HepG2 (cell line): ENCODE results near the gene ZNF644. TPM values are rescaled to one million over a fixed set of nuclear protein-coding genes. Genes with fewer than 3 reads are reported as not detected.

Experiments used
- FUBP1 ChIP-seq: sonication (generic); formaldehyde crosslinking; IDR thresholded peaks from 2 replicates; pipeline ENCODE4 v1.5.1; 2020; ENCODE audit warnings: missing genetic modification reagents, mild to moderate bottlenecking, borderline replicate concordance
- GTF3A ChIP-seq: sonication (generic); formaldehyde crosslinking; conservative IDR thresholded peaks from 2 replicates; pipeline ENCODE4 v1.4.0; 2020; ENCODE audit warnings: mild to moderate bottlenecking, missing genetic modification reagents
- JUND ChIP-seq: sonication (generic); formaldehyde crosslinking; IDR thresholded peaks from 2 replicates; pipeline ENCODE4 v1.8.0; 2022; ENCODE audit warnings: mild to moderate bottlenecking, missing genetic modification reagents
- LBX2 ChIP-seq: sonication (generic); formaldehyde crosslinking; IDR thresholded peaks from 2 replicates; pipeline ENCODE4 v1.5.0; 2020; ENCODE audit warnings: missing genetic modification reagents, mild to moderate bottlenecking, borderline replicate concordance
- REL ChIP-seq: sonication (generic); formaldehyde crosslinking; conservative IDR thresholded peaks from 2 replicates; pipeline ENCODE4 v1.8.0; 2022; ENCODE audit warnings: mild to moderate bottlenecking, missing genetic modification reagents, moderate library complexity
- ZBTB21 ChIP-seq: sonication (generic); formaldehyde crosslinking; IDR thresholded peaks from 2 replicates; pipeline ENCODE4 v1.4.0; 2020; ENCODE audit warnings: missing genetic modification reagents
- ZBTB7B ChIP-seq: sonication (generic); formaldehyde crosslinking; IDR thresholded peaks from 2 replicates; pipeline ENCODE4 v1.4.0; 2020; ENCODE audit warnings: missing genetic modification reagents
- ZFAT ChIP-seq: sonication (generic); formaldehyde crosslinking; conservative IDR thresholded peaks from 2 replicates; pipeline ENCODE4 v1.8.1; 2023; ENCODE audit warnings: missing genetic modification reagents, inconsistent platforms
- ZNF121 ChIP-seq: sonication (generic); formaldehyde crosslinking; IDR thresholded peaks from 2 replicates; pipeline ENCODE4 v1.5.0; 2020; ENCODE audit warnings: mild to moderate bottlenecking, missing genetic modification reagents
- ZNF253 ChIP-seq: sonication (generic); formaldehyde crosslinking; IDR thresholded peaks from 2 replicates; pipeline ENCODE4 v1.8.0; 2022; ENCODE audit warnings: mild to moderate bottlenecking, missing genetic modification reagents, borderline replicate concordance
- ZNF570 ChIP-seq: sonication (generic); formaldehyde crosslinking; IDR thresholded peaks from 2 replicates; pipeline ENCODE4 v1.4.0; 2020; ENCODE audit warnings: mild to moderate bottlenecking, missing genetic modification reagents, borderline replicate concordance
- ZNF607 ChIP-seq: sonication (generic); formaldehyde crosslinking; IDR thresholded peaks from 2 replicates; pipeline ENCODE4 v1.5.1; 2020; ENCODE audit warnings: missing genetic modification reagents, mild to moderate bottlenecking, borderline replicate concordance
- ZNF619 ChIP-seq: sonication (generic); formaldehyde crosslinking; IDR thresholded peaks from 2 replicates; pipeline ENCODE4 v1.4.0; 2020; ENCODE audit warnings: mild to moderate bottlenecking, missing genetic modification reagents
- polyA plus RNA-seq, 8 experiments: library from polyadenylated mRNA; depleted of rRNA in 3 of 8; stranded (reverse) in 7 of 8; unstranded in 1 of 8; fragments of >200 nt; fragmentation: Illumina TruSeq in 4 of 8; extraction: Trizol in 4 of 8; gene quantifications; 2 replicates each; pipeline versions ENCODE4 v1.2.1 to v1.2.3, GENCODE V29; 2011 to 2016; ENCODE audit warnings: low read depth in 4 of 8, missing spikeins in 1 of 8, mixed read lengths in 1 of 8; ENCODE audit not compliant: insufficient read depth in 1 of 8
- total RNA-seq, 5 experiments: library from RNA; depleted of rRNA; stranded (reverse); fragments of >200 nt; fragmentation: Illumina TruSeq; extraction: Trizol; gene quantifications; 2 replicates each; pipeline ENCODE4 v1.2.3, GENCODE V29; 2016; ENCODE audit warnings: low read depth in 1 of 5
- TF ChIP-seq, protein P1 (sequence below): fragments of 450-650 bp; IDR thresholded peaks from 2 replicates; pipeline ENCODE4 v1.6.1; 2016
- TF ChIP-seq, protein P2 (sequence below): sonication (generic); formaldehyde crosslinking; IDR thresholded peaks from 2 replicates; pipeline ENCODE4 v1.8.0; 2022; ENCODE audit warnings: low read depth, missing genetic modification reagents
- TF ChIP-seq, protein P3 (sequence below): IDR thresholded peaks from 2 replicates; pipeline ENCODE4 v1.6.1; 2016; ENCODE audit warnings: control low read depth

ZNF644 gene
- total and polyA plus RNA-seq, 2 of the 13 experiments (the other 11 are each of a cell fraction or from before 2014, with no cell fraction given) = 17.7 to 51.7 TPM

DNA sequence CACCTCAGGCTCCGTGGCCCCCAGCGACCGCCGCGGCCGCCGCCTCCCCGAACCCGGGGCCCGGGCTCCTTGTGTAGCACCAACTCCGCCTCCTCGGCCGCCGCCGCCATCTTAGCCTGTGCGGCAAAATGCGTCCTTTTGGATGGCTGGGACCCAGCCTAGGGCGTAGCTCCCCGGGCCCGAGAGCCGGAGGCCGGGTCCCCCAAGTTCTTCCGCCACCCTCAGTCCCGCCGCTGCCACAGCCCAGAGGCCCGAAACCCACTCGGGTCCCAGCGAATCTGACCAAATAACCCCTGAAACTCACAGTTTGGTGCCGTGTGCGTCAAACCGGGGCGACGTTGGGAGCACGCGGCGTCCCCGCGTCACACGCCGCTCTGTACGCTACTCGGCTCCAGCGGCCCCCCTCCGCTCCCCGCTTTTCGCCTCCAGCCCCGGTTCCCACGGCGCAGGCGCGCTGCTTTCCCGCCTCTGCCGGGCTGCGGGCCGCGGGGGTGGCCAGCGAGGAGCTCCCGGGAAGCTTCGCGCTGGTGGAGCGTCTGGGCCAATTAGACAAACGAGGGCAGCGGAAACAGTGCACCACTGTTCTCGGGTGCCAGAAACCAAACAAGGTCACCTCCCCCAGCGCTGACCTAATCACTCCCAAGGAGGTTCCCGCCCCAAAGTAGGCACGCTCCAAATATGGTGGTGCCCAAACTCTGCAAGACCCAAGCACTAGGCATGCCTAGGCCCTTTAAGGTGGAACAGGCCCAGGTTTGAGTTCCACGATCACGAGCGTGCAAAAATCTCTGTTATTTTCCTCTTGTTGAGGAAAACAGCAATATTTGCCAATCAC, at the start of gene ZNF644 (continued):
- TF ChIP-seq ZNF570 (CRISPR knock-in tag) (peak; percentile 45; the same call in 1 of the 2 replicates), GTF3A (CRISPR knock-in tag) (no peak), ZNF121 (CRISPR knock-in tag) (0 out of 2 replicates have a peak, but pooled peaks have one; percentile 9), ZBTB7B (CRISPR knock-in tag) (peak; percentile 52), ZBTB21 (CRISPR knock-in tag) (no peak), JUND (CRISPR knock-in tag) (peak; percentile 70; the same call in 1 of the 2 replicates), ZNF607 (peak; percentile 98), LBX2 (CRISPR knock-in tag) (peak; percentile 80; the same call in 1 of the 2 replicates), ZFAT (CRISPR knock-in tag) (no peak), FUBP1 (CRISPR knock-in tag) (no peak), ZNF253 (CRISPR knock-in tag) (peak; percentile 78), REL (CRISPR knock-in tag) (peak; percentile 92), ZNF619 (CRISPR knock-in tag) (0 out of 2 replicates have a peak, but pooled peaks have one; percentile 66)
- TF ChIP-seq, protein P1, sequence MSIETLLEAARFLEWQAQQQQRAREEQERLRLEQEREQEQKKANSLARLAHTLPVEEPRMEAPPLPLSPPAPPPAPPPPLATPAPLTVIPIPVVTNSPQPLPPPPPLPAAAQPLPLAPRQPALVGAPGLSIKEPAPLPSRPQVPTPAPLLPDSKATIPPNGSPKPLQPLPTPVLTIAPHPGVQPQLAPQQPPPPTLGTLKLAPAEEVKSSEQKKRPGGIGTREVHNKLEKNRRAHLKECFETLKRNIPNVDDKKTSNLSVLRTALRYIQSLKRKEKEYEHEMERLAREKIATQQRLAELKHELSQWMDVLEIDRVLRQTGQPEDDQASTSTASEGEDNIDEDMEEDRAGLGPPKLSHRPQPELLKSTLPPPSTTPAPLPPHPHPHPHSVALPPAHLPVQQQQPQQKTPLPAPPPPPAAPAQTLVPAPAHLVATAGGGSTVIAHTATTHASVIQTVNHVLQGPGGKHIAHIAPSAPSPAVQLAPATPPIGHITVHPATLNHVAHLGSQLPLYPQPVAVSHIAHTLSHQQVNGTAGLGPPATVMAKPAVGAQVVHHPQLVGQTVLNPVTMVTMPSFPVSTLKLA = no peak
- TF ChIP-seq, protein P2, sequence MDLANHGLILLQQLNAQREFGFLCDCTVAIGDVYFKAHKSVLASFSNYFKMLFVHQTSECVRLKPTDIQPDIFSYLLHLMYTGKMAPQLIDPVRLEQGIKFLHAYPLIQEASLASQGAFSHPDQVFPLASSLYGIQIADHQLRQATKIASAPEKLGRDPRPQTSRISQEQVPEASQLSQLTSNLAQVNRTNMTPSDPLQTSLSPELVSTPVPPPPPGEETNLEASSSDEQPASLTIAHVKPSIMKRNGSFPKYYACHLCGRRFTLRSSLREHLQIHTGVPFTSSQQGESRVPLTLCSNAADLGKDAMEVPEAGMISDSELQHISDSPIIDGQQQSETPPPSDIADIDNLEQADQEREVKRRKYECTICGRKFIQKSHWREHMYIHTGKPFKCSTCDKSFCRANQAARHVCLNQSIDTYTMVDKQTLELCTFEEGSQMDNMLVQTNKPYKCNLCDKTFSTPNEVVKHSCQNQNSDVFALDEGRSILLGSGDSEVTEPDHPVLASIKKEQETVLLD = peak; percentile 84
- TF ChIP-seq, protein P3, sequence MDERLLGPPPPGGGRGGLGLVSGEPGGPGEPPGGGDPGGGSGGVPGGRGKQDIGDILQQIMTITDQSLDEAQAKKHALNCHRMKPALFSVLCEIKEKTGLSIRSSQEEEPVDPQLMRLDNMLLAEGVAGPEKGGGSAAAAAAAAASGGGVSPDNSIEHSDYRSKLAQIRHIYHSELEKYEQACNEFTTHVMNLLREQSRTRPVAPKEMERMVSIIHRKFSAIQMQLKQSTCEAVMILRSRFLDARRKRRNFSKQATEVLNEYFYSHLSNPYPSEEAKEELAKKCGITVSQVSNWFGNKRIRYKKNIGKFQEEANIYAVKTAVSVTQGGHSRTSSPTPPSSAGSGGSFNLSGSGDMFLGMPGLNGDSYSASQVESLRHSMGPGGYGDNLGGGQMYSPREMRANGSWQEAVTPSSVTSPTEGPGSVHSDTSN = no peak
